EH (cell line): Measurements from ENCODE around the gene LTBP4.
"Not testable (repeated sequence)": the region's sequence is repeated elsewhere in the genome, so short reads cannot be mapped to it uniquely, and the experiment has no call there.

Source experiments
- DNase-seq: peaks from one replicate; pipeline ENCODE4 v3.0.0-alpha.2; 2015; ENCODE audit warnings: low read depth

LTBP4 gene

DNA sequence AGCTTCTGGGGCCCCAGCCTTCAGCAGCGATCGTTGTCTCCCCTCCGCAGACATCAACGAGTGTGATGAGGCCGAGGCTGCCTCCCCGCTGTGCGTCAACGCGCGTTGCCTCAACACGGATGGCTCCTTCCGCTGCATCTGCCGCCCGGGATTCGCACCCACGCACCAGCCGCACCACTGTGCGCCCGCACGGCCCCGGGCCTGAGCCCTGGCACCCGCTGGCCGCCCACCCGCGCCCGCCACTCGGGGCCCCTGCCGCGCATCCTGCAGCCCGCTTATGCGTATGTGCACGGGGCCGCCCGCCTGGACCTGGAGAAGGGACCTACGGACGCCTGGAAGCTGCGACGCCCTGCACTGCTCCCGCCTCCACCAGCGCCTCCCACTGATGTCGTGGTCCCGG, 28.2 kb downstream of the LTBP4 start:
- DNase-seq, result no peak

DNA sequence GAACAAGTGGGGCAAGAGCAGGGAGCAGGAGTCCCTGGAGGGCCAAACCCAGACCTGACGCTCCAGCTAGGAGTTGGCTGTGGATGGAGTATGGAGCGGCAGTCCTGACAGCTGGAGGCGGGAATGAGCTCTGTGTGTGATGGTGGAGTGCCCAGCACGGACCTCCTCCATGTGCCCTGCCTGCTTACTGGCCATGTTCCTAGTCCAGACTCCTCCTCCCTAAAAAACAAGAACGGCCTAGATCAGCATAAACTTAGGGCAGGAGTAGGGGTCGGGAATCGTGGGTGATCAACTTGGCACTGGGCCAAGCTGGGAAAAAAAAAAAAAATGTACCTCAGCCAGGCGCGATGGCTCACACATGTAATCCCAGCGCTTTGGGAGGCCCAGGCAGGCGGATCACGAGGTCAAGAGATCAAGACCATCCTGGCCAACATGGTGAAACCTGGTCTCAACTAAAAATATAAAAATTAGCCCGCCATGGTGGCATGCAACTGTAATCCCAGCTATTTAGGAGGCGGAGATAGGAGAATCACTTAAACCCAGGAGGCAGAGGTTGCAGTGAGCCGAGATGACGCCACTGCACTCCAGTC, 29.5 kb downstream of the LTBP4 start:
- DNase-seq, result no peak

DNA sequence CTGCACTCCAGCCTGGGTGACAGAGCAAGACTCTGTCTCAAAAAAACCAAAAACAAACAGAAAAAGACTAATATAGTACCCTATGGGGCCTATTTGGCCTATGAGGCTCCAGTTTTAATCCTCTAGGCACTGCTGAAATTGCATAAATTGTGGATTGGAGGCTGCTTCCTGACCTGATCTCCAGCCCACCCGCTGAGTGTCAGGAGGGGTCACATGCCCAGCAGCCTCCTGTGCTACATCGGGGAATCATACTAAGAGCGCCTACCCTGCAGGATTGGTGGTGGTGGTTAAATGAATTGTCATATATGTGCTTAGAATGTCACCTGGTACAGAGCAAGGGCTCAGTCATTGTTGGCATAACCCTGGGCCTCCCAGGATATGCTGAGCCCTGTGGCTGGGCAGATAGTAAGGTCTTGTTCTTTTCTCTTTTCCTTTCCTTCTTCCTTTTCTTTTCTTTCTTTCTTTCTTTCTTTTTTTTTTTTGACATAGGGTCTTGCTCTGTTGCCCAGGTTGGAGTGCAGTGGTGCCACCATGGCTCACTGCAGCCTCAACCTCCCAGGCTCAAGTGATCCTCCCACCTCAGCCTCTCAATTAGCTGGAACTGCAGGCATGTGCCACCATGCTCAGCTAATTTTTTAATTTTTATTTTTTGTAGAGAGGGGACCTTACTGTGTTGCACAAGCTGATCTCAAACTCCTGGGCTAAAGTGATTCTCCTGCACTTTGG, 31.3 kb downstream of the LTBP4 start:
- DNase-seq, result no peak

DNA sequence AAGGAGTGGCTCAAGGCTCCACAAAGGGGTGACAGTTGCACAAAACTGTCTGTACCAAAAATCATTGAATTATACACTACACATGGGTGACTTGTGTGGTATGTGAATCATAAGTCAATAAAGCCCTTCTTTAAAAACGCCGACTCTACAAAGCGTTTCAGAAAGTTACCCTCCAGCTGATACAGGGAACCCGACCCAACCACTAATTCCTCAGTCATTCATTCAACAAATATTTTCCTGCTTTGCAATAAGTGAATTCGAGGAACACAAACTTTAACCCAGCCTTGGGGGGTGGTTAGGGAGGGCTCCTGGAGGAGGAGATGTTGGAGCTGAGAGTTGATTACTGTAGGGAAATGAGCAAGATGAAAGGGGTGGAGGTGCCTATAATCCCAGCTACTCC, 32.0 kb downstream of the LTBP4 start:
- DNase-seq, result peak; percentile 81

DNA sequence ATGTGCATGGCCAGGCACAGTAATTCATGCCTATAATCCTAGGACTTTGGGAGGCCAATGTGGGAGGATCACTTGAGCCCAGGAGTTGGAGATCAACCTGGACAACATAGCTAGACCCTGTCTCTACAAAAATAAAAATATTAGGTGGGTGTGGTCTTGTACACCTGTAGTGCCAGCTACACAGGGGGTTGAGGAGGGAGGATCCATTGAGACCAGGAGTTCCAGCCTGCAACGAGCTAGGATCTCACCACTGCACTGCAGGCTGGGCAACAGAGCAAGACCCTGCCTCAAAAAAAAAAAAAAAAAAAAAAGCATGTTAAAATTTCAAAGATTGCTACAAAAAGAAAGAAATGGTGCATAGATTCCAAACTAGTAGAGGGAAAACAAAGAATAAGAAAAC, 37.2 kb downstream of the LTBP4 start:
- DNase-seq, result no peak

DNA sequence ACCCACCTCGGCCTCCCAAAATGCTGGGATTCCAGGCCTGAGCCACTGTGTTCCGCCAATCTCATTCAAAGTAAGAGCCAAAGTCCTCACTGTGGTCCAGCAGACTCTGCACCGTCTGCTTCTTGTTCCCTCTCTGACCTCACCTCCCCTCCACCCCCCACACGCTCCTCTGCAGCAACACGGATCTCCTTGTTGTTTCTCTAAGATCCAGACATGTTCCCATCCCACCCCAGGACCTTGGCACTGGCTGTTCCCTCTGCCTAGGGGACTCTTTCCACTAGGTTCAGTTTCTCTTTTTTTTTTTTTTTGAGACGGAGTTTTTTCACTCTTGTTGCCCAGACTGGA, 38.4 kb downstream of the LTBP4 start:
- no peak for DNase-seq

DNA sequence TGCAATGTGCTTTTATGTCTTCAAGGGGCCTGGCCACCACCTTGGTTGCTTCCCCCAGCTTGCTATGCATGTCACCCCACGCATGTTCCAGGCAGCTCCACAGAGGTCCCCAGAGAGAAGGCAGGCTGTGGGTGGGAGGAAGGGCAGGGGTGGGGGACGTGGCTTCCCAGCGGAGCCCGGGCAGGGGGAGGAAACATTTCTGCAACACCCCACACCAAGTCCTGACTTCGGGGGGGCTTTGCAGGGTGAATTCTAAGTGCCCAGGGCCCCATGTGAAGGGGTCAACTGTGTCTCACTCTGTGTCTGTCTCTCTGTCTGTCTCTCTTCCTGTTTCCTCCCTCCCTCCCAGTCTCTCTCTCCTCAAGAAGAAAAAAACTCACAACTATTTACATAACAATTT, 39.6 kb downstream of the LTBP4 start:
- peak; percentile 69 for DNase-seq

DNA sequence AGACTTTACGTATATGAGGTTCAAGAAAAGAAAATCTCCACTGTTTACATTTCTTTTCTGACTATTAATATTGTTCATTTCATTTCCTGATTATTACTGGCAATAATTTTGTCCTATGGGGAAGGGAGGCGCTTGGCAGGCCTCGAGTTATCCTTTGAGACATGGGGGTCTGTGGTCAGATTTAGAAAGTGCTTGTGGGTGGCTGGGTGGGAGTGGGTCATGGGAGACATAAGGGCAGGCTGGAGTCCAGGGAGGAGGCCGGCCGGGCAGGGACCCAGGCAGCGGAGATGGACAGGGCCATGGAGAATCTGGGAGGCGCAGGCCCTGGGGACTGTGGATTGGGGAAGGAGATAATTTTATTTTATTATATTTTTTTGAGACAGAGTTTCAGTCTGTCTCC, 40.1 kb downstream of the LTBP4 start:
- DNase-seq, result no peak

DNA sequence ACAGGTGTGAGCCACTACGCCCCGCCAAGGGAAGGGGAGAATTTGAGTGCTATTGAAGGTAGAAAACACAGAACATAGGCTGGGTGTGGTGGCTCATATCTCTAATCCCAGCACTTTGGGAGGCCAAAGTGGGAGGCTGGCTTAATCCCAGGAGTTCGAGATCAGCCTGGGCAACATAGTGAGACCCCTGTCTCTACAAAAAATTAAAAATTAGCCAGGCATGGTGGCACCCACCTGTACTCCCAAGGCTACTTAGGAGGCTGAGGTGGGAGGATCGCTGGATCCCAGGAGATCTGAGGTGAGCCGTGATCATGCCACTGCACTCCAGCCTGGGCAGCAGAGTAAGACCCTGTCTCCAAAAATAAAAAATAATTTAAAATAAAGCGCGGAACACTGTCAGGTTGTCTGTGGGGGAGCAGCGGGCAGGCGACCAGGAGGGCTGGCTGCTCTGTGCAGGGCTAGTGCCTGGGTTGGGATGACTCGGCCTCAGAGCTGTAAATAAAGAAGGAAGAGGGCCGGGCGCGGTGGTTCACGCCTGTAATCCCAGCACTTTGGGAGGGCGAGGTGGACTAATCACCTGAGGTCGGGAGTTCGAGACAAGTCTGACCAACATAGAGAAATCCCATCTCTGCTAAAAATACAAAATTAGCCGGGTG, 41.0 kb downstream of the LTBP4 start:
- DNase-seq, result no peak

DNA sequence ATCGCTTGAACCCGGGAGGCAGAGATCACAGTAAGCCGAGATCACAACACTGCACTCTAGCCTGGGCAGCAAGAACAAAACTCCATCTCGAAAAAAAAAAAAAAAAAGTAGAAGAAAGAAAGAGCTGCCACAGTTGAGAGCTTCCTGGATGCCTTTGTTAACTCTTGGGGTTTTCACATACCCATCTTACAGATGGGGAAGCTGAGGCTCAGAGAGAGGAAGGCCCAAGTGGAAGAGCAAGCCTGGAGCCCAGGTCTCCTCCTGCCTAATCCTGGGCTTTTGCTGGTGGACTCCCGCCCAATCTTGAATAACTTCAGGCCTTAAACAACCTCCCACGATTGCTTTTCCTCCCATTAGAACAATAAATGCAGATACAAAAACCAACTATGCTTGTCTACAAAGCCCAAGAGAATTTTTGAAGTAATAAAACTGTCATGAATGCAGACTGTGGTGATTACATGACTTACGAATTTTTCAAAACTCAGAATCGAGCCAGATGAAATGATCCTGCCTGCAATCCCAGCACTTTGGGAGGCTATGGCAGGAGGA, 41.7 kb downstream of the LTBP4 start:
- DNase-seq, result no peak

DNA sequence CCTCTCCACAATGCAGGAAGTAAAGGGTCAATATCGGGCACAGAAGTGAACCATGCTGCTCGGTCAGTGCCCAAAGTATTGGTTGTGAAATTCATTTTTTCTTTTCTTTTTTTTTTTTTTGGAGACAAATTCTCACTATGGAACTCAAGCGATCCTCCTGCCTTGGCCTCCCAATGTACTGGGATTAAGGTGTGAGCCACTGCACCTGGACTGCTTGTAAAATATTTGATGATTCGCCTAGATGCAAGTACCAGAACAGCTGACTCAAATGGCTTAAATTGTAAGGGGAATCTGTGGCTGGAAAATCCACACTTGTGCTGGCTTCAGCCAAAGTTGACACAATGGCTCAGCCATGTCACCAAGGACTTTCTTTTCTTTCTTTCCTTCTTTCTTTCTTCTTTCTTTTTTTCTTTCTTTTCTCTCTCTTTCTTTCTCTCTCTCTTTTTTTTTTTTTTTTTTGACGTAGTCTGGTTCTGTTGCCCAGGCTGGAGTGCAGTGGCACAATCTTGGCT, 45.6 kb downstream of the LTBP4 start:
- no peak for DNase-seq

DNA sequence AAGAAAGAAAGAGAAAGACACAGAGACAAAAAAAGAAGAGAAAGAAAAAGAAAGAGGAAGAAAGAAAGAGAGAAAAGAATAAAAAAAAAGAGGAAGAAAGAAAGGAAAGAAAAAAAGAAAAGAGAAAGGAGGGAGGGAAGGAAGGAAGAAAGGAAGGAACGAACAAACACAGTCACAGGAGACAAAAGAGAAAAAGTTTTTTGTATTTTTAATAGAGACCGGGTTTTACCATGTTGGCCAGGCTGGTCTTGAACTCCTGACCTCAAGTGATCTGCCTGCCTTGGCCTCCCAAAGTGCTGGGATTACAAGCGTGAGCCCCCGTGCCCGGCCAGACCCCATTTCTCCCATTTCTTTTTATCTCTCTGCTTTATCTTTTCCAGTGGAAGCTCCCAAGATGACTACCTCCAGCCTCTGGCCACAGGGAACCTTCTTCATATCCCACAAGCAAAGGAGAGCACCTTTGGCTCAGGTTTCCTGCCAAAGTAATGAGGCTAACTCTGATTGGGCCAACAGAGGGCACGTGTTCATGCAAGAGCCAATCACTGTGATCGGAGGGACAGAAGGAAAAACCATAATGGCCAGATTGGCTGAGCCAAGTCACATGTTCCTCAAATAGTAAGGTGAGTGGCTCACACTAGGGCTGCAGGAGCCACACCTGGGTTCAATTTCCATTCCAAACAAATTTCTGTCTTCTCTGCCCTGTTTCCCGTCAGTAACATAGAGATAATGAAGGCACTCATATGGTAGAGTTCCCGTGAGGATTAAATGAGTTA, 48.9 kb downstream of the LTBP4 start:
- not testable (repeated sequence) for DNase-seq

DNA sequence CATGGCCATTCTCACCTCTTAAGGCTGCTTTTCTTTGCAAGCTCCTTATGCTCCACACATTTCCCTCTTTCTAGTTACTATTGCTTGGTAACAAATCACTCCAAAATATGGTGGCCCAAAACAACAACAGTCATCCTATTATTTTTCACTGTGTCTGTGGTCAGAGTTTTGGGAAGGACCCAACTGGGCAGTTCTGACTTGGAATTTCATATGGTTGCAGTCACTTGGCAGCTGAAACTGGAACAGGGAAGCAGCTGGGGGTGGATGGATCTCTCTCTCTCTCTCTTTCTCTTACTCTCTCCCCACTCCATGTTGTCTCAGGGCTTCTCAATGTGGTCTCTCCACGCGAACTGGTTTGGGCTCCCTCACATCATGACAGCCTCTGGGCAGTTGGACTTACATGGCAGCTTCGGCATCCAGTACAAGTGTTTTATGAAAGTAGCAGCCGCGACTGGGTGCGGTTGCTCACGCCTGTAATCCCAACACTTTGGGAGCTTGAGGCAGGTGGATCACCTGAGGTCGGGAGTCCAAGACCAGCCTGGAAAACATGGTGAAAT, 49.7 kb downstream of the LTBP4 start:
- DNase-seq, result peak; percentile 80

DNA sequence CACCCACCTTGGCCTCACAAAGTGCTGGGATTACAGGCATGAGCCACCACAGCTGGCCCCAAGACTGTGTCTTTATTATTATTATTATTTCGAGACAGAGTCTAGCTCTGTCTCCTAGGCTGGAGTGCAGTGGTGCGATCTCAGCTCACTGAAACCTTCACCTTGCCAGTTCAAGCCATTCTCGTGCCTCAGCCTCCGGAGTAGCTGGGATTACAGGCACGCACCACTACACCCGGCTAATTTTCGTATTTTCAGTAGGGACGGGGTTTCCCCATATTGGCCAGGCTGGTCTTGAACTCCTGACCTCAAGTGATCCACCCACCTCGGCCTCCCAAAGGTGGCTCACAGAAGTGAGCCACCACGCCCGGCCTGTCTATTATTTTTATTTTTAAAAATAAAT, 51.1 kb downstream of the LTBP4 start:
- DNase-seq, result not testable (repeated sequence)

DNA sequence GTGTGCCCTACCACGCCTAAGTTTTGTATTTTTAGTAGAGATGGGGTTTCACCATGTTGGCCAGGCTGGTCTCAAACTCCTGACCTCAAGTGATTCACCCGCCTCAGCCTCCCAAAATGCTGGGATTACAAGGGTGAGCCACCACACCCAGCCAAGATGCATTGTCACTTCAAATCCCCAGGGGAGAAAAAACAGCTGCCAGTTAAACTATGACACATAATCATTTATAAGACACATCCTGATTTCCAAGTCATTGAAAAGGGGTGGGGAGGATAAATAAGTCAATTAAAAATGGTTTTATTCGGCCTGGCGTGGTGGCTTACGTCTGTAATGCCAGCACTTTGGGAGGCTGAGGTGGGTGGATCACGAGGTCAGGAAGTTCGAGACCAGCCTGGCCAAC, 54.5 kb downstream of the LTBP4 start:
- DNase-seq, result not testable (repeated sequence)

DNA sequence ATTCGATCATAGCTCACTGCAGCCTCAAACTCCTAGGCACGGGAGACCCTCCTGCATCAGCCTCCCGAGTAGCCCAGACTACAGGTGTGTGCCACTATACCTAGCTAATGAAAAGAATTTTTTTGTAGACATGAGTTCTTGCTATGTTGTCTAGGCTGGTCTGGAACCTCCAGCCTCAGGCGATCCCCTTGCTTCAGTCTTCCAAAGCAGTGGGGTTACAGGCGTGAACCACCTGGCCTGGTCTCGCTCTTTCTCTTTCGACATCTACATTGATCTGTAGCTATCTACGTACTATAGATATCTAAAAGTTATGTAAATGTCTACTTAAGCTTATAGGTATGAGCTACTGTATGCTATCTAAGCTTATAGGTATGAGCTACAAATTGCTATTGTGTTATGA, 56.9 kb downstream of the LTBP4 start:
- DNase-seq, result no peak

DNA sequence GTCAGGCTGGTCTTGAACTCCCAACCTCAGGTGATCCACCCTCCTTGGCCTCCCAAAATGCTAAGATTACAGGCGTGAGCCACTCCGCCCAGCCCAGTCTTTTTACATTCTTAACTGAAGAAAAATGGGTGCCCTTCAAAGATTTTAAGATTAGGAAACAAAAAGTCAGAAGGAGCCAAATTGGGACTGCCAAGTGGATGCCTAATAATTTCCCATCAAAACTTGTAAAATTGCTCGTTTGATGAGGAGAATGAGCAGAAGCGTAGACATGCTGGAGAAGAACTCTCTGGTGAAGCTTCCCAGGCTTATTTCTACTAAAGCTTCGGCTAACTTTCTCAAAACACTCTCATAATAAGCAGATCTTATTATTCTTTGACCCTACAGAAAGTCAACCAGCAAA, 57.9 kb downstream of the LTBP4 start:
- no peak for DNase-seq

DNA sequence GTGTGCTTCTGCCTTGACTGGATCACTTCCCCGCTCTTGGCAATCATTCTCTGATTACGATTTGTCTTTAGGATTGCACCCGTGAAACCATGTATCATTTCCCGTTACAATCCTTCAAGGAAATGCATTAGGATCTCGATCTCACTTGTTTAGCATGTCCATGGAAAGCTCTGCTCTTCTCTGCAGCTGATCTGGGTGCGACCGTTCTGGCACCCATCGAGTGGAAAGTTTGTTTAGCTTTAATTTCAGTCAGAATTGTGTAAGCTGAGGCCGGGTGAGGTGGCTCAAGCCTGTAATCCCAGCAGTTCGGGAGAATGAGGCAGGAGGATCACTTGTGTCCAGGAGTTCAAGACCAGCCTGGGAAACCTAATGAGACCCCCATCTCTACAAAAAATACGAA, 58.4 kb downstream of the LTBP4 start:
- DNase-seq, result no peak

DNA sequence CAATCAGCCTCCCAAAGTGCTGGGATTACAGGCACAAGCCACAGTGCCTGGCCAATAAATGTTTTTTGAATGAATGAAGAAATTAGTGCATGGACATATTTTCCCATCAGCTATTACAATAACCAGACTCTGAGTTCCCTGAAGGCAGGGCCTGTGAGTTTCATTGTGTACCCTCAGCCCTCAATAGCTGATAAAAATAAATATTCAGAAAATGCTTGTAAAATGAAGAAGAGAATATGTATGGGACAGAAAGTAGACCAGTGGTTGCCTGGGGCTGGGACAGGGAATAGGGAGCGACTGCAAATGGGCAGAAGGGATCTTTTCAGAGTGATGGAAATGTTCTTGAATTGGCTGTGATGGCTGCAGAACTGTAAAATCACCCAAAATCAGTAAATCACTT, 60.4 kb downstream of the LTBP4 start:
- no peak for DNase-seq

DNA sequence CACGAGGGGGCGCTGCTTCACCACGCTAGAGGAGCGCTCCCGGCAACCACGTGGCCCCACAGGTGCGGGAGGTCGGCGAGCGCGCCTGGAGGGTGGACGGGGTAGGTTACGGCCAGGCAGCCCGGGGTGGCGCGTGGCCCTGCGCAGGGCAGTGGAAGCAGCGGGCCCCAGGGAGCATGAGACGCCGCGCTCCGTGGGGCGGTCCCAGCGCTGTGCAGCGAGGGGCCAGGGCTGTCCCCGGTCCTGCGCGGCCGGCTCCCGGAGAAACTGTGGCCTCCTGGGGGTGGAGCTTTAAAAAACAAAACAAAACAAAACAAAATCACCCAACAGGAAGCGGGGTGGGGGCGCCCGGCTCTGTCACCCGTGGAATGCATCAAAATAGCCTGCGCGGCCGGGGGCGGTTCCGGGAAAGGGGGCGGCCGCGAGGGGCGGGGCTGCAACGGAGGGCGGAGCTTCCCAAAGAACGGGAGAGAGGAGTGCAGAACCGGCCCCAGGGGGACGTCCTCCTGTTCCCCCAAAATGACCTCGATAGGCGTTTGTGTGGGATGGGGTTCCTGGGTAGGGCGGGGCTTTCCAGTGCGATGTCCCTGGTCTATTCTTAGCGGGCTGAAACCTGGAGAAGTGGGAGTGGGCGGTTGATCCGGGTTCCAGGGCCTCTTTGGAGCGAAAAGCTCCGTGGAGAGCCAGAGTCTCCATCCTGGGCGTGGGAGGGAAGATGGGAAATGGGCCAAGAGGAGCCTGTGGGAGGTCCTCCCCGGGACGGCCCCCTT, 61.9 kb downstream of the LTBP4 start:
- peak; percentile 86 for DNase-seq
